ENCODE data around the gene ANKS3.

DNA sequence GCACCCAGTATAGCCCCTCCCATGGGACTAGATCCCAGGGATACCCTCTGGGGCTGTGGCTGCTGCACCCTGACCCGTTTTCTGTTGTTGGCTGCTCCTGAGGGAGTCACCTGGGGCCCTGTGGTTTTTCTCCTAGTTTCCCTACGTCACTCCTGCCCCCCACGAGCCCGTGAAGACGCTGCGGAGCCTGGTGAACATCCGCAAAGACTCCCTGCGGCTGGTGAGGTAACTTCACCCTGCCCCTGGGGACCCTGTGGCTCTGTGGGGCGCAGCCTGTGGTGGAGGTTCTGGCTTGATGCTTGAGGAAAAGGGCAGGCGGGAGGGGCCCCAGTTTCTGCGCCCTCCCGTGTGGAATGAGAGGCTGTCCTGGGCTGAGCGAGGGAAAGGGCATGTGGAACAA is 82.2 kb downstream of the ANKS3 start:
- TF ChIP-seq POLR2A (IDR thresholded peaks at IDR 0.05) (no peak), CTCF (IDR thresholded peaks at IDR 0.05 in 4 of 5, conservative IDR thresholded peaks at IDR 0.05 in 1 of 5) (no peak)

Data from gastrocnemius medialis (tissue), 4 donors.